DOHH2 (cell line): Measurements from ENCODE around the gene IFITM2.

Source experiments
- H3F3A ChIP-seq: fragments of 200-600 bp; sonication (generic), shearing (Covaris generic); 2 replicates; pipeline ENCODE4 v1.6.0; 2016; ENCODE audit warnings: antibody characterized with exemption, mild to moderate bottlenecking; ENCODE audit not compliant: control insufficient read depth, insufficient read depth
- H3K27ac ChIP-seq: fragments of 200-600 bp; sonication (generic); 2 replicates; pipeline ENCODE4 v1.5.1; 2014; ENCODE audit warnings: low read depth, mild to moderate bottlenecking, low read length, moderate library complexity
- H3K27me3 ChIP-seq: fragments of 200-600 bp; sonication (generic); 2 replicates; pipeline ENCODE4 v1.6.1; 2014; ENCODE audit warnings: mild to moderate bottlenecking, low read length, mixed read lengths; ENCODE audit not compliant: control insufficient read depth
- H3K36me3 ChIP-seq: fragments of 200-600 bp; sonication (generic); 2 replicates; pipeline ENCODE4 v1.6.1; 2014; ENCODE audit warnings: mild to moderate bottlenecking, low read length, moderate library complexity, mixed read lengths; ENCODE audit not compliant: control insufficient read depth
- H3K4me1 ChIP-seq: fragments of 200-600 bp; sonication (generic); 2 replicates; pipeline ENCODE4 v1.6.1; 2014; ENCODE audit warnings: mild to moderate bottlenecking, low read length, mixed read lengths; ENCODE audit not compliant: control insufficient read depth
- H3K4me2 ChIP-seq: fragments of 200-600 bp; sonication (generic); 2 replicates; pipeline ENCODE4 v1.6.0; 2014; ENCODE audit warnings: mild to moderate bottlenecking, low read length, moderate library complexity
- H3K4me3 ChIP-seq: fragments of 200-600 bp; sonication (generic); 2 replicates; pipeline ENCODE4 v1.5.1; 2014; ENCODE audit warnings: mild to moderate bottlenecking, low read length, mixed read lengths
- H3K79me2 ChIP-seq: fragments of 200-600 bp; sonication (generic); 2 replicates; pipeline ENCODE4 v1.6.1; 2014; ENCODE audit warnings: mild to moderate bottlenecking, low read length, mixed read lengths; ENCODE audit not compliant: control insufficient read depth
- H3K9me2 ChIP-seq: fragments of 200-600 bp; sonication (generic); replicated peaks from 2 replicates; pipeline ENCODE4 v1.6.1; 2014; ENCODE audit warnings: mild to moderate bottlenecking, low read length, mixed read lengths; ENCODE audit not compliant: control insufficient read depth
- H3K9me3 ChIP-seq: fragments of 200-600 bp; sonication (generic); 2 replicates; pipeline ENCODE4 v1.6.1; 2014; ENCODE audit warnings: antibody characterized with exemption, low read length, mixed read lengths; ENCODE audit not compliant: control insufficient read depth, insufficient read depth
- H4K20me1 ChIP-seq: fragments of 200-600 bp; sonication (generic); 2 replicates; pipeline ENCODE4 v1.6.0; 2014; ENCODE audit warnings: low read depth, mild to moderate bottlenecking, antibody characterized with exemption, low read length, moderate library complexity; ENCODE audit not compliant: control insufficient read depth, insufficient read depth
- CTCF ChIP-seq: fragments of 200-600 bp; sonication (generic); IDR thresholded peaks from one replicate; pipeline ENCODE4 v1.5.1; 2014; ENCODE audit warnings: antibody characterized with exemption, mild to moderate bottlenecking, low read depth, low read length; ENCODE audit not compliant: poor library complexity, severe bottlenecking
- EZH2phosphoT487 ChIP-seq: fragments of 200-600 bp; sonication (generic); IDR thresholded peaks from 2 replicates; pipeline ENCODE4 v1.6.1; 2017; ENCODE audit warnings: borderline replicate concordance, mild to moderate bottlenecking, antibody characterized with exemption, low read length, moderate library complexity, mixed read lengths

Gene IFITM2

DNA sequence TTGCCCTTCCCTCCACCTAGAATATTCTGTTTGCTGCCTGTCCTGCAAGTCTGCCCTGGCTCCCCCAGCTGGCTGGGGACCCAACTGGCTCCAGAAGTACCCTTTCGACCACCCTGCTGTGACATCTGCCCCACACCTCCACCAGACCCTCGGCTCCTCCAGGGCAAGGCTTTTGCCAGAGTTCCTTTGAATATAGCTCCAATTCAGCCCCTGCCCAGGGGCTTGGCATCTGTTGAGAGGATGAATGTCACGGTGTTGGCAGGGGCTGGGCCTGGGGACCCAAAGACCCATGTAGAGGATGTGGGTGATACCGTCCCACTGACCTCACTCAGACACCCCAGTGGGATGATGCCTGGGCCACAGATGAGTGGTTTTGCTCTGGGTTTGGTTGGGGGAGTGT, 25.4 kb upstream of the IFITM2 start:
- Histone ChIP-seq H3K4me3 (no peak overlapping the region), H3K27me3 (peaks cover 5% of the 10 kb centered on the region), H3F3A (no peaks in the 10 kb centered on the region), H3K9me3 (no peaks in the 10 kb centered on the region), H3K4me2 (no peak overlapping the region), H3K79me2 (no peaks in the 10 kb centered on the region), H3K36me3 (no peaks in the 10 kb centered on the region), H3K27ac (no peak overlapping the region), H4K20me1 (no peaks in the 10 kb centered on the region), H3K4me1 (peaks cover 10% of the 10 kb centered on the region), H3K9me2 (no peaks in the 10 kb centered on the region)
- TF ChIP-seq CTCF (no peak), EZH2phosphoT487 (no peak)

GRCh38 chr11:282630-283360, 24.8 kb upstream of the IFITM2 start:
- peaks cover 16% of the 10 kb centered on the region for H3K4me1 ChIP-seq
- H3K9me3 ChIP-seq: no peaks in the 10 kb centered on the region
- no peak for TF ChIP-seq EZH2phosphoT487
- TF ChIP-seq CTCF: no peak
- H3K79me2 ChIP-seq: no peaks in the 10 kb centered on the region
- peaks cover 11% of the 10 kb centered on the region for H3K27me3 ChIP-seq
- H3K36me3 ChIP-seq: no peaks in the 10 kb centered on the region
- no peak overlapping the region for H3K27ac ChIP-seq
- H3K9me2 ChIP-seq: no peaks in the 10 kb centered on the region
- H3F3A ChIP-seq: no peaks in the 10 kb centered on the region
- no peak overlapping the region for H3K4me3 ChIP-seq
- no peak overlapping the region for H3K4me2 ChIP-seq
- no peaks in the 10 kb centered on the region for H4K20me1 ChIP-seq

DNA sequence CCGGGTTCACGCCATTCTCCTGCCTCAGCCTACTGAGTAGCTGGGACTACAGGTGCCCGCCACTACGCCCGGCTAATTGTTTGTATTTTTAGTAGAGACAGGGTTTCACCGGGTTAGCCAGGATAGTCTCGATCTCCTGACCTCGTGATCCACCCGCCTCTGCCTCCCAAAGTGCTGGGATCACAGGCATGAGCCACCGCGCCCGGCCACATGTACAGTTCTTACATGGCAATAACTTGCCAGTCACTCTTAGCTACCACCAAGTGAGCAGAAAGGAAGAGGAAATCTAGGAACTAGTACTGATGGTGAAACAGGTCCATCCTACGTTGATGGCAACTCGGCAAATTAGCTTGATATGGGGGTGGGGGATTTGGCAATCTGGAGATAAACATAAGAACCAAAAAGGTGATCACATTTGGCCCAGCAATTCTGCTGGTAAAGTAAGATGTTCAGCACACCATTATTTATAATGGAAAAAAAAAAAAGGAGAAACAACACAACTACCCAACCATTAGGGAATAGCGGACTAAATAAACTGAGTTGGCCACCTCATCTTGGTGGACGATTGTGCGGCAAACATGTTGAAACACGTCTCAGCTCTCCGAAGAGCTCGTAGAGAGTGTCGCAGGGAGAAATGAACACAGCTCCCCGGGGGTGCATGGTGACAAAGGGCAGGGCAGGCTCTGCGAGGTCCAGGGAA, 24.1 kb upstream of the IFITM2 start:
- no peak for TF ChIP-seq CTCF
- no peak for TF ChIP-seq EZH2phosphoT487

More for the DNA sequence above, 24.1 kb upstream of the IFITM2 start:
- no peaks in the 10 kb centered on the region for H3K9me3 ChIP-seq
- no peaks in the 10 kb centered on the region for H3K79me2 ChIP-seq
- H3F3A ChIP-seq: no peaks in the 10 kb centered on the region
- no peaks in the 10 kb centered on the region for H3K9me2 ChIP-seq
- no peak overlapping the region for H3K4me2 ChIP-seq
- H3K4me1 ChIP-seq: peaks cover 24% of the 10 kb centered on the region
- no peak overlapping the region for H3K27ac ChIP-seq
- no peaks in the 10 kb centered on the region for H3K36me3 ChIP-seq
- H3K4me3 ChIP-seq: no peak overlapping the region
- peaks cover 18% of the 10 kb centered on the region for H3K27me3 ChIP-seq
- H4K20me1 ChIP-seq: no peaks in the 10 kb centered on the region
